ENCODE measurements around the gene ZC3H8.

The ZC3H8 gene

GRCh38 chr2:112256654-112257053, 1.8 kb upstream of the ZC3H8 start:
- no peaks in the 10 kb centered on the region for H3K36me3 ChIP-seq (ENCODE audit: control insufficient read depth, low read depth, low read length)
- no peak overlapping the region for H3K4me3 ChIP-seq (ENCODE audit: low read length)
- no peak overlapping the region for H3K27ac ChIP-seq (ENCODE audit: low read length)
- H3K9me3 ChIP-seq (ENCODE audit: control insufficient read depth, low read depth, low read length) = no peaks in the 10 kb centered on the region
- H3K27me3 ChIP-seq (ENCODE audit: control insufficient read depth, insufficient read depth, low read length) = no peaks in the 10 kb centered on the region
- H3K9ac ChIP-seq (ENCODE audit: low read length) = no peak overlapping the region
- H3K4me1 ChIP-seq (ENCODE audit: control insufficient read depth, low read depth, low read length) = peaks cover 9% of the 10 kb centered on the region

GRCh38 chr2:112255875-112256274, 1.0 kb upstream of the ZC3H8 start:
- no peak overlapping the region for H3K9ac ChIP-seq (ENCODE audit: low read length)
- no peaks in the 10 kb centered on the region for H3K9me3 ChIP-seq (ENCODE audit: control insufficient read depth, low read depth, low read length)
- no peaks in the 10 kb centered on the region for H3K27me3 ChIP-seq (ENCODE audit: control insufficient read depth, insufficient read depth, low read length)
- H3K27ac ChIP-seq (ENCODE audit: low read length) = no peak overlapping the region
- no peak overlapping the region for H3K4me3 ChIP-seq (ENCODE audit: low read length)
- peaks cover 8% of the 10 kb centered on the region for H3K4me1 ChIP-seq (ENCODE audit: control insufficient read depth, low read depth, low read length)
- H3K36me3 ChIP-seq (ENCODE audit: control insufficient read depth, low read depth, low read length) = no peaks in the 10 kb centered on the region

- H3K4me3 ChIP-seq (ENCODE audit: low read length) = no peak overlapping the region
- H3K27me3 ChIP-seq (ENCODE audit: control insufficient read depth, insufficient read depth, low read length) = no peaks in the 10 kb centered on the region
- H3K27ac ChIP-seq (ENCODE audit: low read length) = no peak overlapping the region
- H3K9me3 ChIP-seq (ENCODE audit: control insufficient read depth, low read depth, low read length) = no peaks in the 10 kb centered on the region
- peaks cover 6% of the 10 kb centered on the region for H3K36me3 ChIP-seq (ENCODE audit: control insufficient read depth, low read depth, low read length)
- peaks cover 5% of the 10 kb centered on the region for H3K4me1 ChIP-seq (ENCODE audit: control insufficient read depth, low read depth, low read length)
- no peak overlapping the region for H3K9ac ChIP-seq (ENCODE audit: low read length)
These were observed 1.5 kb downstream of the ZC3H8 start for GRCh38 chr2:112253261-112253815.

- peaks cover 5% of the 10 kb centered on the region for H3K4me1 ChIP-seq (ENCODE audit: control insufficient read depth, low read depth, low read length)
- no peak overlapping the region for H3K27ac ChIP-seq (ENCODE audit: low read length)
- H3K27me3 ChIP-seq (ENCODE audit: control insufficient read depth, insufficient read depth, low read length) = no peaks in the 10 kb centered on the region
- H3K4me3 ChIP-seq (ENCODE audit: low read length) = no peak overlapping the region
- no peak overlapping the region for H3K9ac ChIP-seq (ENCODE audit: low read length)
- H3K36me3 ChIP-seq (ENCODE audit: control insufficient read depth, low read depth, low read length) = peaks cover 10% of the 10 kb centered on the region
- H3K9me3 ChIP-seq (ENCODE audit: control insufficient read depth, low read depth, low read length) = no peaks in the 10 kb centered on the region
These were observed 3.6 kb downstream of the ZC3H8 start for GRCh38 chr2:112251271-112251670.

GRCh38 chr2:112244854-112245253, 10.0 kb downstream of the ZC3H8 start:
- peaks cover 13% of the 10 kb centered on the region for H3K36me3 ChIP-seq (ENCODE audit: control insufficient read depth, low read depth, low read length)
- H3K9ac ChIP-seq (ENCODE audit: low read length) = no peak overlapping the region
- H3K27me3 ChIP-seq (ENCODE audit: control insufficient read depth, insufficient read depth, low read length) = no peaks in the 10 kb centered on the region
- no peak overlapping the region for H3K4me3 ChIP-seq (ENCODE audit: low read length)
- H3K9me3 ChIP-seq (ENCODE audit: control insufficient read depth, low read depth, low read length) = no peaks in the 10 kb centered on the region
- H3K4me1 ChIP-seq (ENCODE audit: control insufficient read depth, low read depth, low read length) = no peaks in the 10 kb centered on the region
- no peak overlapping the region for H3K27ac ChIP-seq (ENCODE audit: low read length)

GRCh38 chr2:112243233-112243632, 11.6 kb downstream of the ZC3H8 start:
- H3K27me3 ChIP-seq (ENCODE audit: control insufficient read depth, insufficient read depth, low read length) = no peaks in the 10 kb centered on the region
- H3K4me3 ChIP-seq (ENCODE audit: low read length) = no peak overlapping the region
- no peaks in the 10 kb centered on the region for H3K9me3 ChIP-seq (ENCODE audit: control insufficient read depth, low read depth, low read length)
- no peak overlapping the region for H3K27ac ChIP-seq (ENCODE audit: low read length)
- H3K36me3 ChIP-seq (ENCODE audit: control insufficient read depth, low read depth, low read length) = peaks cover 7% of the 10 kb centered on the region
- H3K4me1 ChIP-seq (ENCODE audit: control insufficient read depth, low read depth, low read length) = no peaks in the 10 kb centered on the region
- no peak overlapping the region for H3K9ac ChIP-seq (ENCODE audit: low read length)

- Histone ChIP-seq H3K9me3 (ENCODE audit: control insufficient read depth, low read depth, low read length) (no peaks in the 10 kb centered on the region), H3K4me3 (ENCODE audit: low read length) (no peak overlapping the region), H3K36me3 (ENCODE audit: control insufficient read depth, low read depth, low read length) (peaks cover 7% of the 10 kb centered on the region), H3K27me3 (ENCODE audit: control insufficient read depth, insufficient read depth, low read length) (no peaks in the 10 kb centered on the region), H3K27ac (ENCODE audit: low read length) (no peak overlapping the region), H3K4me1 (ENCODE audit: control insufficient read depth, low read depth, low read length) (no peaks in the 10 kb centered on the region), H3K9ac (ENCODE audit: low read length) (no peak overlapping the region)
These were observed 12.5 kb downstream of the ZC3H8 start for GRCh38 chr2:112242384-112242783.

- H3K9me3 ChIP-seq (ENCODE audit: control insufficient read depth, low read depth, low read length) = no peaks in the 10 kb centered on the region
- H3K36me3 ChIP-seq (ENCODE audit: control insufficient read depth, low read depth, low read length) = peaks cover 3% of the 10 kb centered on the region
- no peaks in the 10 kb centered on the region for H3K27me3 ChIP-seq (ENCODE audit: control insufficient read depth, insufficient read depth, low read length)
- H3K4me3 ChIP-seq (ENCODE audit: low read length) = no peak overlapping the region
- no peak overlapping the region for H3K9ac ChIP-seq (ENCODE audit: low read length)
- no peaks in the 10 kb centered on the region for H3K4me1 ChIP-seq (ENCODE audit: control insufficient read depth, low read depth, low read length)
- no peak overlapping the region for H3K27ac ChIP-seq (ENCODE audit: low read length)
These were observed 15.0 kb downstream of the ZC3H8 start for GRCh38 chr2:112239862-112240261.

GRCh38 chr2:112230371-112230770, 24.5 kb downstream of the ZC3H8 start:
- Histone ChIP-seq H3K9me3 (ENCODE audit: control insufficient read depth, low read depth, low read length) (no peaks in the 10 kb centered on the region), H3K4me3 (ENCODE audit: low read length) (no peak overlapping the region), H3K4me1 (ENCODE audit: control insufficient read depth, low read depth, low read length) (no peaks in the 10 kb centered on the region), H3K36me3 (ENCODE audit: control insufficient read depth, low read depth, low read length) (peaks cover 4% of the 10 kb centered on the region), H3K27me3 (ENCODE audit: control insufficient read depth, insufficient read depth, low read length) (no peaks in the 10 kb centered on the region), H3K27ac (ENCODE audit: low read length) (no peak overlapping the region), H3K9ac (ENCODE audit: low read length) (no peak overlapping the region)

GRCh38 chr2:112229348-112229747, 25.5 kb downstream of the ZC3H8 start:
- Histone ChIP-seq H3K27ac (ENCODE audit: low read length) (no peak overlapping the region), H3K27me3 (ENCODE audit: control insufficient read depth, insufficient read depth, low read length) (no peaks in the 10 kb centered on the region), H3K4me1 (ENCODE audit: control insufficient read depth, low read depth, low read length) (no peaks in the 10 kb centered on the region), H3K9ac (ENCODE audit: low read length) (no peak overlapping the region), H3K4me3 (ENCODE audit: low read length) (no peak overlapping the region), H3K36me3 (ENCODE audit: control insufficient read depth, low read depth, low read length) (peaks cover 3% of the 10 kb centered on the region), H3K9me3 (ENCODE audit: control insufficient read depth, low read depth, low read length) (no peaks in the 10 kb centered on the region)

GRCh38 chr2:112220831-112221230, 34.0 kb downstream of the ZC3H8 start:
- H3K9ac ChIP-seq (ENCODE audit: low read length) = no peak overlapping the region
- H3K4me1 ChIP-seq (ENCODE audit: control insufficient read depth, low read depth, low read length) = no peaks in the 10 kb centered on the region
- no peak overlapping the region for H3K4me3 ChIP-seq (ENCODE audit: low read length)
- no peaks in the 10 kb centered on the region for H3K36me3 ChIP-seq (ENCODE audit: control insufficient read depth, low read depth, low read length)
- H3K9me3 ChIP-seq (ENCODE audit: control insufficient read depth, low read depth, low read length) = no peaks in the 10 kb centered on the region
- H3K27me3 ChIP-seq (ENCODE audit: control insufficient read depth, insufficient read depth, low read length) = no peaks in the 10 kb centered on the region
- H3K27ac ChIP-seq (ENCODE audit: low read length) = no peak overlapping the region

GRCh38 chr2:112220186-112220585, 34.7 kb downstream of the ZC3H8 start:
- no peak overlapping the region for H3K9ac ChIP-seq (ENCODE audit: low read length)
- no peaks in the 10 kb centered on the region for H3K36me3 ChIP-seq (ENCODE audit: control insufficient read depth, low read depth, low read length)
- H3K27ac ChIP-seq (ENCODE audit: low read length) = no peak overlapping the region
- H3K4me3 ChIP-seq (ENCODE audit: low read length) = no peak overlapping the region
- H3K9me3 ChIP-seq (ENCODE audit: control insufficient read depth, low read depth, low read length) = no peaks in the 10 kb centered on the region
- H3K27me3 ChIP-seq (ENCODE audit: control insufficient read depth, insufficient read depth, low read length) = no peaks in the 10 kb centered on the region
- no peaks in the 10 kb centered on the region for H3K4me1 ChIP-seq (ENCODE audit: control insufficient read depth, low read depth, low read length)

Measured in iPS-18a (cell line).